ENCODE data around the gene NFX1. TPM values are rescaled to one million over a fixed set of nuclear protein-coding genes. Genes with fewer than 3 reads are reported as not detected.

The NFX1 gene
- polyA plus RNA-seq, 1 experiment = 32.2 TPM

DNA sequence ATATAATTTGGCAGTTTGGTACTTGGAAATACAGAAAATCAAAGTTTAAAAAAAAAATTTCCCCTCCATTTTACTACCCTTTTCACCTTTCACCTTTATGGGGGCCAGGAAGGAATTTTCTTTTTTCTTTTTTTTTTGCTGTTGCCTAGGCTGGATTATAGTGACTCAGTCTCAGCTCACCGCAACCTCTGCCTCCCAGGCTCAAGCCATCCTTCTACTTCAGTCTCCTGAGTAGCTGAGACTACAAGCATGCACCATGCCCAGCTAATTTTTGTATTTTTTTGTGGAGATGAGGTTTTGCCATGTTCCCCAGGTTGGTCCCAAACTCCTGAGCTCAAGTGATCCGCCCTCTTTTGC lies 16.4 kb upstream of the NFX1 start:
- TF ChIP-seq, protein P1, sequence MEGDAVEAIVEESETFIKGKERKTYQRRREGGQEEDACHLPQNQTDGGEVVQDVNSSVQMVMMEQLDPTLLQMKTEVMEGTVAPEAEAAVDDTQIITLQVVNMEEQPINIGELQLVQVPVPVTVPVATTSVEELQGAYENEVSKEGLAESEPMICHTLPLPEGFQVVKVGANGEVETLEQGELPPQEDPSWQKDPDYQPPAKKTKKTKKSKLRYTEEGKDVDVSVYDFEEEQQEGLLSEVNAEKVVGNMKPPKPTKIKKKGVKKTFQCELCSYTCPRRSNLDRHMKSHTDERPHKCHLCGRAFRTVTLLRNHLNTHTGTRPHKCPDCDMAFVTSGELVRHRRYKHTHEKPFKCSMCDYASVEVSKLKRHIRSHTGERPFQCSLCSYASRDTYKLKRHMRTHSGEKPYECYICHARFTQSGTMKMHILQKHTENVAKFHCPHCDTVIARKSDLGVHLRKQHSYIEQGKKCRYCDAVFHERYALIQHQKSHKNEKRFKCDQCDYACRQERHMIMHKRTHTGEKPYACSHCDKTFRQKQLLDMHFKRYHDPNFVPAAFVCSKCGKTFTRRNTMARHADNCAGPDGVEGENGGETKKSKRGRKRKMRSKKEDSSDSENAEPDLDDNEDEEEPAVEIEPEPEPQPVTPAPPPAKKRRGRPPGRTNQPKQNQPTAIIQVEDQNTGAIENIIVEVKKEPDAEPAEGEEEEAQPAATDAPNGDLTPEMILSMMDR (IDR thresholded peaks at IDR 0.05; ENCODE audit: insufficient read depth, low read depth, low read length) = no peak
- no peak for DNase-seq (ENCODE audit: low read depth)
- CTCF ChIA-PET = interaction anchor here (0.7 to 3.3 kb wide), 5 partner anchors 9 to 178 kb away, joined by 3 to 10 read pairs (median 3); partner anchors contain the start of genes BAG1 and CHMP5
- H3K36me3 ChIP-seq (ENCODE audit: control insufficient read depth, insufficient read depth, low read length) = peaks cover 15% of the 10 kb centered on the region
- H3K4me3 ChIP-seq (ENCODE audit: low read depth, low read length) = no peak overlapping the region
- POLR2A ChIA-PET = no interaction called here
- H3K27me3 ChIP-seq (ENCODE audit: control insufficient read depth, insufficient read depth, low read length) = no peaks in the 10 kb centered on the region

DNA sequence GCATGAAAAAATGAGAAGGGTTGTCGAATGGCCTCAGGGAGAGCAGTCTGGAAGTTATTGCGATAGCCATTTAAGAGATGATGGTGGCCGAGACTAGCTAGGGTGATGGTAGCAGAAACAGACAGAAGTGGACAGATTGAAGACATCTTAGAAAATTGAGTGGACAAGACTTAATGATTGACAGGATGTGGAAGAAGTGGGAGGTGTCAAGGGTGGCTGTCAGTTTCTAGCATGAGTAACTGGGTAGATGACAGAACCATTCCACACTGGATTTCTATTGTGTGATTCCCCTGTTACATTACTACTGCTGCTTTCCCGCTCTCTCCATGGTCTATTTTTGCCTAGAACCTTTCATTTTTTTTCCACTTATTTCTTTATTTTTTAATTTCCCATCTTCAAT lies 12.8 kb upstream of the NFX1 start:
- ChIA-PET CTCF (interaction anchor here (1.4 kb wide), 1 partner anchor 175 kb away, joined by 5 read pairs; no protein-coding TSS in a partner anchor), POLR2A (no interaction called here)
- no peaks in the 10 kb centered on the region for H3K27me3 ChIP-seq (ENCODE audit: control insufficient read depth, insufficient read depth, low read length)
- no peak overlapping the region for H3K4me3 ChIP-seq (ENCODE audit: low read depth, low read length)
- TF ChIP-seq, protein P1 (IDR thresholded peaks at IDR 0.05; ENCODE audit: insufficient read depth, low read depth, low read length) = no peak
- H3K36me3 ChIP-seq (ENCODE audit: control insufficient read depth, insufficient read depth, low read length) = peaks cover 17% of the 10 kb centered on the region
- DNase-seq (ENCODE audit: low read depth) = no peak

DNA sequence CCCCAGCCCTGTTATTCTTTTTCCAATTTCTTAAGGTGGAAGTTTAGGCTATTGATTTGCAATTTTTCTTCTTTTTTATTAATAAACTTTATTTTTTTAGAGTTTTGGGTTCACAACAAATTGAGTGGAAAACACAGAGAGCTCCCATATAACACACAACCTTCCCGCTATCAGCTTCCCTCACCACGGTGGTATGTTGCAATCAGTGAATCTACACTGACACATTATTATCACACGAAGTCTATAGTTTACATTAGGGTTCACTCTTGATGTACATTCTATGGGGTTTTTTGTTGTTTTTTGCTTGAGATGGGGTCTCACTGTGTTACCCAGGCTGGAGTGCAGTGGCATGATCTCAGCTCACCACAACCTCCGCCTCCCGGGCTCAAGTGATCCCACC lies 4.8 kb upstream of the NFX1 start:
- Histone ChIP-seq H3K36me3 (ENCODE audit: control insufficient read depth, insufficient read depth, low read length) (peaks cover 9% of the 10 kb centered on the region), H3K27me3 (ENCODE audit: control insufficient read depth, insufficient read depth, low read length) (no peaks in the 10 kb centered on the region), H3K4me3 (ENCODE audit: low read depth, low read length) (no peak overlapping the region)
- DNase-seq (ENCODE audit: low read depth) = no peak
- POLR2A ChIA-PET = no interaction called here
- CTCF ChIA-PET = interaction anchor here (0.6 to 1.6 kb wide), 4 partner anchors 32 to 339 kb away, joined by 3 to 5 read pairs (median 4); no protein-coding TSS in a partner anchor
- TF ChIP-seq, protein P1 (IDR thresholded peaks at IDR 0.05; ENCODE audit: insufficient read depth, low read depth, low read length) = no peak

DNA sequence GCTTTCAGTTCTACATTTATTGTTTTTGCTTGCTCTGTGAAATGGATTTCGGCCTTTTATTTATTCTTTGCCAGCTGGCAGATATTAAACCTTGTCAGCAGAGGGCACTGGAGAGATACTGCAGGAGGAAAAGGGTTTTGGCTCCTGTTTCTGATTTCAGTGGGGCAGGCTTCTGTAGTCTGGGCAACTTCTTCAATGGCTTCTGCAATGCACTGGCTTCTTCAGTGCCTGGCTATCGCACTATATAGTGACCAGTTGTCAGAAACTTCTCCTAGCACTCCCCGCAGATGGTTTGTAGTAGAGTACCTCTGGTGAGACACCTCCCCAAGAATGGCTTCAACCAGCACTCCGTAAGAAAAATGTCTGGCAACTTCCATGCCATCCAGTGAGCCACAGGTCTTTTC lies 3.2 kb upstream of the NFX1 start:
- Histone ChIP-seq H3K36me3 (ENCODE audit: control insufficient read depth, insufficient read depth, low read length) (peaks cover 5% of the 10 kb centered on the region), H3K4me3 (ENCODE audit: low read depth, low read length) (no peak overlapping the region), H3K27me3 (ENCODE audit: control insufficient read depth, insufficient read depth, low read length) (no peaks in the 10 kb centered on the region)
- TF ChIP-seq, protein P1 (IDR thresholded peaks at IDR 0.05; ENCODE audit: insufficient read depth, low read depth, low read length) = peak; percentile 85
- CTCF ChIA-PET = interaction anchor here (0.7 to 2.3 kb wide), 19 partner anchors 9 to 202 kb away, joined by 3 to 25 read pairs (median 4); partner anchors contain the start of genes AQP3, BAG1 and CHMP5
- POLR2A ChIA-PET = no interaction called here
- DNase-seq (ENCODE audit: low read depth) = peak; percentile 15

DNA sequence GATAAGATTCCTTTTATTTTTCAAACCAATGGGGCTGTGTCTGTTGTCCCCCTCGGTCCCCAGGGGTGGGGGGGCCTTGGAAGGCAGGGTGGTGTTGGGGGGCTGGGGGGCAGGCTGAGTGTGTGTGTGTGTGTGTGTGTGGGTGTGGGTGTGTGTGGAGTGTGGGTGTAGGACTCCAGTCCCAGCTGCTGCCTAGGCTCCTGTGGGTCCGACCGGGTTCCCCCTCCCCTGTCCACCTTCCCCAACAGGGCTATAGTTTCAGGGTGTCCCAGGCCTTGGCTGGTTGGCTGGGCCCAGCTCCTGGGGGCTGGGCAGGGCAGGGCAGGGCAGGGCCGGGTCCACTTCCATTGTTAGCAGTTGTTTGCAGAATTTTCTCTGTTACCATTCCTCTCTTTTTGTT lies 2.1 kb upstream of the NFX1 start:
- CTCF ChIA-PET = interaction anchor here (0.9 to 2.3 kb wide), 5 partner anchors 10 to 178 kb away, joined by 3 to 25 read pairs (median 4); no protein-coding TSS in a partner anchor
- TF ChIP-seq, protein P1 (IDR thresholded peaks at IDR 0.05; ENCODE audit: insufficient read depth, low read depth, low read length) = no peak
- Histone ChIP-seq H3K36me3 (ENCODE audit: control insufficient read depth, insufficient read depth, low read length) (peaks cover 3% of the 10 kb centered on the region; the same call in 1 of the 2 replicates), H3K27me3 (ENCODE audit: control insufficient read depth, insufficient read depth, low read length) (no peaks in the 10 kb centered on the region), H3K4me3 (ENCODE audit: low read depth, low read length) (no peak overlapping the region)
- DNase-seq (ENCODE audit: low read depth) = no peak
- POLR2A ChIA-PET = no interaction called here
